H1 (cell line): Measurements from ENCODE around the gene ATP6V1F. TPM values are rescaled to one million over a fixed set of nuclear protein-coding genes. Genes with fewer than 3 reads are reported as not detected.
A peak's percentile ranks its signal among the peaks of the same experiment; 100 is the strongest.

Experiments used
- ASH2L ChIP-seq: fragments of 200-600, 300-600 bp; sonication (generic); IDR thresholded peaks from one replicate; pipeline ENCODE4 v1.7.1; 2017; ENCODE audit warnings: low read length
- BACH1 ChIP-seq: IDR thresholded peaks from 2 replicates; pipeline ENCODE4 v1.6.1; 2012; ENCODE audit warnings: low read length, improper control_type of control experiment
- CBX8 ChIP-seq: fragments of 300-800, 300-1000 bp; sonication (generic); IDR thresholded peaks from 2 replicates; pipeline ENCODE4 v1.7.1; 2016; ENCODE audit warnings: low read depth, low read length, borderline replicate concordance
- CHD1 ChIP-seq: IDR thresholded peaks from 2 replicates; pipeline ENCODE4 v1.6.1; 2012; ENCODE audit warnings: low read depth, low read length, improper control_type of control experiment
- MAX ChIP-seq: IDR thresholded peaks from 2 replicates; pipeline ENCODE4 v1.6.1; 2012; ENCODE audit warnings: inconsistent platforms
- NRF1 ChIP-seq: IDR thresholded peaks from 2 replicates; pipeline ENCODE4 v1.6.1; 2011; ENCODE audit warnings: mild to moderate bottlenecking, low read depth, low read length, improper control_type of control experiment
- PHF8 ChIP-seq: fragments of 200-600 bp; sonication (generic); conservative IDR thresholded peaks from 2 replicates; pipeline ENCODE4 v1.7.1; 2012; ENCODE audit warnings: low read depth, mild to moderate bottlenecking, inconsistent platforms, low read length, moderate library complexity
- SP4 ChIP-seq: IDR thresholded peaks from 2 replicates; pipeline ENCODE4 v1.6.1; 2012; ENCODE audit warnings: low read length, inconsistent platforms
- SUZ12 ChIP-seq: fragments of 200-600 bp; sonication (generic); IDR thresholded peaks from 2 replicates; pipeline ENCODE4 v1.6.1; 2012; ENCODE audit warnings: mild to moderate bottlenecking, inconsistent platforms, low read length, moderate library complexity, mixed read lengths
- YY1 ChIP-seq: IDR thresholded peaks from 2 replicates; pipeline ENCODE4 v1.6.1; 2011; ENCODE audit warnings: low read depth, mild to moderate bottlenecking, low read length
- polyA plus RNA-seq, 7 experiments: library from polyadenylated mRNA; depleted of rRNA in 3 of 7; stranded (reverse) in 5 of 7; unstranded in 2 of 7; fragments of >200 nt in 5 of 7; fragments of 200-250 nt in 2 of 7; gene quantifications; 1 replicate in 5 of 7; 2 replicates in 1 of 7; 4 replicates in 1 of 7; pipeline versions ENCODE4 v1.2.1 to v1.2.3, GENCODE V29; 2011 to 2013; ENCODE audit warnings: missing spikeins in 2 of 7, mixed read lengths in 2 of 7
- total RNA-seq: library from RNA; stranded (reverse); fragmentation: NEBNext Ultra II Directional; extraction: Animal tissue kit (Norgen Biotek cat#: 25700); gene quantifications from 2 replicates; pipeline ENCODE4 v1.2.1, GENCODE V29; 2021
- TF ChIP-seq, protein P1 (sequence below): fragments of 300-600 bp; sonication (generic); IDR thresholded peaks from 2 replicates; pipeline ENCODE4 v1.7.1; 2012; ENCODE audit warnings: low read length, moderate library complexity, mild to moderate bottlenecking, inconsistent platforms; ENCODE audit not compliant: insufficient replicate concordance

Gene ATP6V1F
- total and polyA plus RNA-seq, 2 of the 8 experiments (the other 6 are each of a cell fraction or from before 2014, with no cell fraction given) = 104 to 318 TPM

GRCh38 chr7:128831178-128831993, 31.3 kb upstream of the ATP6V1F start (continued):
- TF ChIP-seq, protein P1, sequence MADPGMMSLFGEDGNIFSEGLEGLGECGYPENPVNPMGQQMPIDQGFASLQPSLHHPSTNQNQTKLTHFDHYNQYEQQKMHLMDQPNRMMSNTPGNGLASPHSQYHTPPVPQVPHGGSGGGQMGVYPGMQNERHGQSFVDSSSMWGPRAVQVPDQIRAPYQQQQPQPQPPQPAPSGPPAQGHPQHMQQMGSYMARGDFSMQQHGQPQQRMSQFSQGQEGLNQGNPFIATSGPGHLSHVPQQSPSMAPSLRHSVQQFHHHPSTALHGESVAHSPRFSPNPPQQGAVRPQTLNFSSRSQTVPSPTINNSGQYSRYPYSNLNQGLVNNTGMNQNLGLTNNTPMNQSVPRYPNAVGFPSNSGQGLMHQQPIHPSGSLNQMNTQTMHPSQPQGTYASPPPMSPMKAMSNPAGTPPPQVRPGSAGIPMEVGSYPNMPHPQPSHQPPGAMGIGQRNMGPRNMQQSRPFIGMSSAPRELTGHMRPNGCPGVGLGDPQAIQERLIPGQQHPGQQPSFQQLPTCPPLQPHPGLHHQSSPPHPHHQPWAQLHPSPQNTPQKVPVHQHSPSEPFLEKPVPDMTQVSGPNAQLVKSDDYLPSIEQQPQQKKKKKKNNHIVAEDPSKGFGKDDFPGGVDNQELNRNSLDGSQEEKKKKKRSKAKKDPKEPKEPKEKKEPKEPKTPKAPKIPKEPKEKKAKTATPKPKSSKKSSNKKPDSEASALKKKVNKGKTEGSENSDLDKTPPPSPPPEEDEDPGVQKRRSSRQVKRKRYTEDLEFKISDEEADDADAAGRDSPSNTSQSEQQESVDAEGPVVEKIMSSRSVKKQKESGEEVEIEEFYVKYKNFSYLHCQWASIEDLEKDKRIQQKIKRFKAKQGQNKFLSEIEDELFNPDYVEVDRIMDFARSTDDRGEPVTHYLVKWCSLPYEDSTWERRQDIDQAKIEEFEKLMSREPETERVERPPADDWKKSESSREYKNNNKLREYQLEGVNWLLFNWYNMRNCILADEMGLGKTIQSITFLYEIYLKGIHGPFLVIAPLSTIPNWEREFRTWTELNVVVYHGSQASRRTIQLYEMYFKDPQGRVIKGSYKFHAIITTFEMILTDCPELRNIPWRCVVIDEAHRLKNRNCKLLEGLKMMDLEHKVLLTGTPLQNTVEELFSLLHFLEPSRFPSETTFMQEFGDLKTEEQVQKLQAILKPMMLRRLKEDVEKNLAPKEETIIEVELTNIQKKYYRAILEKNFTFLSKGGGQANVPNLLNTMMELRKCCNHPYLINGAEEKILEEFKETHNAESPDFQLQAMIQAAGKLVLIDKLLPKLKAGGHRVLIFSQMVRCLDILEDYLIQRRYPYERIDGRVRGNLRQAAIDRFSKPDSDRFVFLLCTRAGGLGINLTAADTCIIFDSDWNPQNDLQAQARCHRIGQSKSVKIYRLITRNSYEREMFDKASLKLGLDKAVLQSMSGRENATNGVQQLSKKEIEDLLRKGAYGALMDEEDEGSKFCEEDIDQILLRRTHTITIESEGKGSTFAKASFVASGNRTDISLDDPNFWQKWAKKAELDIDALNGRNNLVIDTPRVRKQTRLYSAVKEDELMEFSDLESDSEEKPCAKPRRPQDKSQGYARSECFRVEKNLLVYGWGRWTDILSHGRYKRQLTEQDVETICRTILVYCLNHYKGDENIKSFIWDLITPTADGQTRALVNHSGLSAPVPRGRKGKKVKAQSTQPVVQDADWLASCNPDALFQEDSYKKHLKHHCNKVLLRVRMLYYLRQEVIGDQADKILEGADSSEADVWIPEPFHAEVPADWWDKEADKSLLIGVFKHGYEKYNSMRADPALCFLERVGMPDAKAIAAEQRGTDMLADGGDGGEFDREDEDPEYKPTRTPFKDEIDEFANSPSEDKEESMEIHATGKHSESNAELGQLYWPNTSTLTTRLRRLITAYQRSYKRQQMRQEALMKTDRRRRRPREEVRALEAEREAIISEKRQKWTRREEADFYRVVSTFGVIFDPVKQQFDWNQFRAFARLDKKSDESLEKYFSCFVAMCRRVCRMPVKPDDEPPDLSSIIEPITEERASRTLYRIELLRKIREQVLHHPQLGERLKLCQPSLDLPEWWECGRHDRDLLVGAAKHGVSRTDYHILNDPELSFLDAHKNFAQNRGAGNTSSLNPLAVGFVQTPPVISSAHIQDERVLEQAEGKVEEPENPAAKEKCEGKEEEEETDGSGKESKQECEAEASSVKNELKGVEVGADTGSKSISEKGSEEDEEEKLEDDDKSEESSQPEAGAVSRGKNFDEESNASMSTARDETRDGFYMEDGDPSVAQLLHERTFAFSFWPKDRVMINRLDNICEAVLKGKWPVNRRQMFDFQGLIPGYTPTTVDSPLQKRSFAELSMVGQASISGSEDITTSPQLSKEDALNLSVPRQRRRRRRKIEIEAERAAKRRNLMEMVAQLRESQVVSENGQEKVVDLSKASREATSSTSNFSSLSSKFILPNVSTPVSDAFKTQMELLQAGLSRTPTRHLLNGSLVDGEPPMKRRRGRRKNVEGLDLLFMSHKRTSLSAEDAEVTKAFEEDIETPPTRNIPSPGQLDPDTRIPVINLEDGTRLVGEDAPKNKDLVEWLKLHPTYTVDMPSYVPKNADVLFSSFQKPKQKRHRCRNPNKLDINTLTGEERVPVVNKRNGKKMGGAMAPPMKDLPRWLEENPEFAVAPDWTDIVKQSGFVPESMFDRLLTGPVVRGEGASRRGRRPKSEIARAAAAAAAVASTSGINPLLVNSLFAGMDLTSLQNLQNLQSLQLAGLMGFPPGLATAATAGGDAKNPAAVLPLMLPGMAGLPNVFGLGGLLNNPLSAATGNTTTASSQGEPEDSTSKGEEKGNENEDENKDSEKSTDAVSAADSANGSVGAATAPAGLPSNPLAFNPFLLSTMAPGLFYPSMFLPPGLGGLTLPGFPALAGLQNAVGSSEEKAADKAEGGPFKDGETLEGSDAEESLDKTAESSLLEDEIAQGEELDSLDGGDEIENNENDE = no peak
- TF ChIP-seq PHF8 (no peak), SUZ12 (peak; percentile 87), CBX8 (no peak), CHD1 (no peak), ASH2L (peak; percentile 16), NRF1 (no peak), YY1 (no peak), SP4 (no peak), BACH1 (no peak), MAX (peak; percentile 87)
